GM10266 (cell line): ENCODE results near the gene CIB4.

Experiments used
- DNase-seq: peaks from one replicate; pipeline ENCODE4 v3.0.0; 2012; ENCODE audit errors: extremely low spot score
- TF ChIP-seq, protein P1 (sequence below): IDR thresholded peaks from 2 replicates; pipeline ENCODE4 v1.5.1; 2012; ENCODE audit warnings: mild to moderate bottlenecking, low read depth; ENCODE audit not compliant: control insufficient read depth, insufficient read depth; ENCODE audit errors: missing control alignments

The CIB4 gene

DNA sequence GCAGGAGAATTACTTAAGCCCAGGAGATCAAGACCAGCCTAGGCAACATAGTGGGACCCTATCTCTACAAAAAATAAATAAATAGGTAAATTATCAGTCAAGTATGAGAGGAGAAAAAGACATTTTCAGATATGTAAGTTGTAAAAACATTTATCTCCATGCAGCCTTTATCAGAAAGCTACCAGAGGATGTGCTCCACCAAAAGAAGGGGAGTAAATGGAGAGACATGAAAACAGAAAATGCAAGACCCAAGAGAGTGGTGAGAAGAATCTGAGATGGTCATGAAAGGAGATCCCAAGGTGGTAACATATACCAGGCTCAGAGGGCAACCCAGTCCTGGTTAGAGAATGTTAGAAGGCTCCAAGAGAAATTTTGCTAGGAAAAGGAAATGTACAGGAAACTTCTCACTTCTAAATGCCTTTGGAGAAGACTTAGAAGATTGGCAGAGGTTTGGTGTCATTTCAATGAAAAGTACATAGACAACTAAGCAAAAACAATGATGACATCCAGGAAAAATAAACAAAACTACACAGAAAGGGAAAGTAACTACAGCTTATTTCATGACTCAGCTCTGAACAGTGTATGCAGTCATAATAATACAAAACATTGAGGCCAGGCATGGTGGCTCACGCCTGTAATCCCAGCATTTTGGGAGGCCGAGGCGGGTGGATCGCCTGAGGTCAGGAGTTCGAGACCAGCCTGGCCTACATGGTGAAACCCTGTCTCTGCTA, 19.5 kb downstream of the CIB4 start:
- TF ChIP-seq, protein P1, sequence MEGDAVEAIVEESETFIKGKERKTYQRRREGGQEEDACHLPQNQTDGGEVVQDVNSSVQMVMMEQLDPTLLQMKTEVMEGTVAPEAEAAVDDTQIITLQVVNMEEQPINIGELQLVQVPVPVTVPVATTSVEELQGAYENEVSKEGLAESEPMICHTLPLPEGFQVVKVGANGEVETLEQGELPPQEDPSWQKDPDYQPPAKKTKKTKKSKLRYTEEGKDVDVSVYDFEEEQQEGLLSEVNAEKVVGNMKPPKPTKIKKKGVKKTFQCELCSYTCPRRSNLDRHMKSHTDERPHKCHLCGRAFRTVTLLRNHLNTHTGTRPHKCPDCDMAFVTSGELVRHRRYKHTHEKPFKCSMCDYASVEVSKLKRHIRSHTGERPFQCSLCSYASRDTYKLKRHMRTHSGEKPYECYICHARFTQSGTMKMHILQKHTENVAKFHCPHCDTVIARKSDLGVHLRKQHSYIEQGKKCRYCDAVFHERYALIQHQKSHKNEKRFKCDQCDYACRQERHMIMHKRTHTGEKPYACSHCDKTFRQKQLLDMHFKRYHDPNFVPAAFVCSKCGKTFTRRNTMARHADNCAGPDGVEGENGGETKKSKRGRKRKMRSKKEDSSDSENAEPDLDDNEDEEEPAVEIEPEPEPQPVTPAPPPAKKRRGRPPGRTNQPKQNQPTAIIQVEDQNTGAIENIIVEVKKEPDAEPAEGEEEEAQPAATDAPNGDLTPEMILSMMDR = no peak
- DNase-seq = no peak

DNA sequence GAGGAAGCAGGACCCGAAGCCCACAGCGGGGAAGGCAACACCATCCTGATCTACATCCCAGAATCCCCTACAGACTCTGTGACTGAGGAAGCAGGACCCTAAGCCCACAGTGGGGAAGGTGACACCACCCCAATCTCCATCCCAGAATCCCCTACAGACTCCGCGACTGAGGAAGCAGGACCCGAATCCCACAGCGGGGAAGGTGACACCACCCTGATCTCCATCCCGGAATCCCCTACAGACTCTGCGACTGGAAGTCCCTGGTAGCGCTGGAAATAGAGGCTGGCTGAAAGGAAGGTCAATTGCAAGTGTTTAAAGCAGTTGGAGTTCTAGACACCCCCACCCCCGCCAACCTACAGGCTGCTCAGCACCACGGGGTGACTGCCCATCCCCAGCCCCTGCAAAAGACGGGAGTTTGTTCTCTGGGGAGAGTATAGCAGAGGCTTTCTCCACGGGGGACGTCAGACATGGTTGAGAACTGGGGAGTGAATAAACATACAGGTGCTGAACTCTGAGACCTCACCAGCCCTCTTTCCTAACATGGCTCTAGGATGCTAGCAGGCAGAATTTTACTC, 21.0 kb downstream of the CIB4 start:
- no peak for DNase-seq
- TF ChIP-seq, protein P1 = no peak

DNA sequence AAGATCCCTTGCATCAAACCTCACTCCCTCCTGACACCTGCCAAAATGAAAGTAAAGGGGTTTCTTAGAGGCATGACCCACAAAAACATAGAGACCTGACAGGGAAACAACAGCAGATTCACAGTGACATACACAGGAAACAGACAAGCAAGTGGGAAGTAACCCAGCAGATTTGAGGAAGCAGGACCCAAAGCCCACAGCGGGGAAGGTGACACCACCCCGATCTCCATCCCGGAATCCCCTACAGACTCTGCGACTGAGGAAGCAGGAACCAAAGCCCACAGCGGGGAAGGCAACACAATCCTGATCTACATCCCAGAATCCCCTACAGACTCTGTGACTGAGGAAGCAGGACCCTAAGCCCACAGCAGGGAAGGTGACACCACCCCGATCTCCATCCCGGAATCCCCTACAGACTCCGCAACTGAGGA, 21.6 kb downstream of the CIB4 start:
- TF ChIP-seq, protein P1 = no peak
- DNase-seq = no peak

DNA sequence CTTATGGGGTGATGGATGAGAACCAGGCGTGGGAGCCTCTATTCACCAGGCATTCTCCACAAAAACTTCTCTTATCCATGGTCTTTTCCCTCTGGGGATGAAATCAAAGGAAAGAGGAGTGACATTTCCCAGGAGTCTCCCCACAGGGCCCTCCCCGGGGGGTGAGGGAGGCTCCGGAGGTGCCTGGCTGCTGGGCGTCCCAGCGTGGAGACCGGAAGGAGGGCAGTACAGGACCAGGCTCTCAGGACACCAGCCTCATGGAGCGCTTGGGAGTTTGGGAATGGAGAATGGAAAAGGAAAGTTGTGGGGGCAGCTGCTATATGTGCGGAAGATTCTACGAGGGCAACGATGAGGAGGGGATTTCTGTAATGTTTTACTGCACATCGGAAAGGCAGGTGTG, 22.1 kb downstream of the CIB4 start:
- TF ChIP-seq, protein P1 = no peak
- DNase-seq = no peak

DNA sequence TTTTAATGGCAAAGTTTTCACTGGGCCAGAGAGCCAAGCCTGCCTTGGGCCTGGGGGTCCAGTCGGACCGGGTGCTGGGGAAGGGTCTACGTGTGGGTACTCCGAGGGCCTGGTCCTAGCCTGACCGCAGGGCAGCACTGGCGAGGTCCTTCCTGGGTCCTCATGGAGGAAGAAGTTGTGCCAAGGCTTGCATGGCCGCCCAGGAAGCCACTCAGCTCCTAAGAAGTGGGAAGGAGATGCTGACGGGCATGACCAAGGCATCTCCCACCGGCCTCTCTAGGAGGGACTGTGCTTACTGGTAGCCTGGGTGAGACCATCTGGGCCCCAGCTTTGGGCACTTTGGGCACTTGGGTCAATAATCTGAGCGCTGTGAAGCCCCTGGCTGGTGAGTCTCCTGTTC, 22.6 kb downstream of the CIB4 start:
- DNase-seq = no peak
- TF ChIP-seq, protein P1 = no peak

DNA sequence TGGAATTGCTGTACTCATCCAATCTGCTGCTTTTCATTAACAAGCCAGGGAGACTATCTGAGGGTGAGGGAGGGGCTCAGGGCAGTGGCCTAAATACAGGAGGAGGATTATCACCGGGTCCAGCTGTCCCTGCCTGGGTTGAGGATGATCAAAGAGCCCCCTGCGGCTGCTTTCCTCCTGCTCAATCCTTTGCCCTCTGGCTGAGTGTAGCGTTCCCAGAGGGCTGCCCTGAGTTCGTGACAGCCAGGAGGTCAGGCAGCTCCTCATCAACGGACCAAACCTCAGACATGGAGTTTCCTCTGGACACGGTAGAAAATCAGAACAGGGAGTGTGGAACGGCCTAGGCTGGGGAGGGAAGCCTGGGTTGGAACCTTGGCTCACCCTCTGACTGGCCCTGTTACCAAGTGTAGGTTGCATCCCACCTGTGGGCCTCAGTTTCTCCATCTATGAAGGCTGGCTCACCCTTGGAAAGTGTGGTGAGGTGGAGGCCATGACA, 23.5 kb downstream of the CIB4 start:
- TF ChIP-seq, protein P1 = no peak
- DNase-seq = no peak
